ENCODE data around the gene BACH2.
"Not testable (repeated sequence)": the region's sequence is repeated elsewhere in the genome, so short reads cannot be mapped to it uniquely, and the experiment has no call there.

Gene BACH2

GRCh38 chr6:90088009-90088408, 208.6 kb downstream of the BACH2 start:
- no peak for DNase-seq

GRCh38 chr6:90087106-90087833, 209.4 kb downstream of the BACH2 start:
- no peak for DNase-seq

DNA sequence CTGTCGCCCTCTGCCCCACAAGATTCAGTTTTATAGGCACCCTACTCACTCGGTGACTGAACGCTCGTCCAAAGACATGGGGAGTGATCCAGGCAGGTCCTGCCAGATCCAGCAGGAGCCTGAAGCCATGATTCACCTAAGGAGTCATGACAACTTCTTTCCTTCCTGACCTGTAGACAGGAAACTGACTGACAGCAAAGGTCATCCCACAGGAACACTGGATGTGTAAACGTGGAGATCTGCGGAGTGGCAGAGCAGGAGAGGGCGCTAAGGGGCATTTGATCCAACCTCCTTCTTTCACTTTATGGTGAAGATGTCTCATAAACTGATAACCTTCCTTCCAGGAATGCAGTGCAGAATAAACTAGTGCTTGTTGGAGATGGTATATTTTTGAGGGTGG, 210.1 kb downstream of the BACH2 start:
- DNase-seq, result no peak

GRCh38 chr6:90083891-90084290, 212.8 kb downstream of the BACH2 start:
- no peak for DNase-seq

DNA sequence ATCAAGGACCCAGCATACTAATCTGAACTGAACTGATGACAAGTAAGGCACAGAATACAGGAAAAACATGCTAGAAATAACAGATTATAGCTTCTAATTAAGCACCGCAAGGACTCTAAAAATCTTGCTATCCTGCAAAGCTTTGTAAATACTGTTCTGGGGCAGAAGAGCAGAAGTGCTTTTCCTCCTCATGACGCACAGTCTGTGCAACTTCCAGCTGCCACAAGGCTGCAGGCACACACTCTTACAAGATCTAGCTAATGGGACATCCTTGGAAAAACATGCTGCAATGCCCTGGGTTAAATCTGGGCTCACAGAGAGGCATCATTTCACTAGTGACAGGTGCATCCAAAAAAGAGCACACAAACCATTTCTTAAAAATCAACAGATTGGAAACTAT, 213.8 kb downstream of the BACH2 start:
- DNase-seq, result no peak

GRCh38 chr6:90080876-90081481, 215.7 kb downstream of the BACH2 start:
- no peak for DNase-seq

- DNase-seq, result no peak
Measured at GRCh38 chr6:90079560-90080490, 216.8 kb downstream of the BACH2 start.

GRCh38 chr6:90078513-90079289, 217.9 kb downstream of the BACH2 start:
- no peak for DNase-seq

GRCh38 chr6:90076511-90077415, 219.9 kb downstream of the BACH2 start:
- no peak for DNase-seq

DNA sequence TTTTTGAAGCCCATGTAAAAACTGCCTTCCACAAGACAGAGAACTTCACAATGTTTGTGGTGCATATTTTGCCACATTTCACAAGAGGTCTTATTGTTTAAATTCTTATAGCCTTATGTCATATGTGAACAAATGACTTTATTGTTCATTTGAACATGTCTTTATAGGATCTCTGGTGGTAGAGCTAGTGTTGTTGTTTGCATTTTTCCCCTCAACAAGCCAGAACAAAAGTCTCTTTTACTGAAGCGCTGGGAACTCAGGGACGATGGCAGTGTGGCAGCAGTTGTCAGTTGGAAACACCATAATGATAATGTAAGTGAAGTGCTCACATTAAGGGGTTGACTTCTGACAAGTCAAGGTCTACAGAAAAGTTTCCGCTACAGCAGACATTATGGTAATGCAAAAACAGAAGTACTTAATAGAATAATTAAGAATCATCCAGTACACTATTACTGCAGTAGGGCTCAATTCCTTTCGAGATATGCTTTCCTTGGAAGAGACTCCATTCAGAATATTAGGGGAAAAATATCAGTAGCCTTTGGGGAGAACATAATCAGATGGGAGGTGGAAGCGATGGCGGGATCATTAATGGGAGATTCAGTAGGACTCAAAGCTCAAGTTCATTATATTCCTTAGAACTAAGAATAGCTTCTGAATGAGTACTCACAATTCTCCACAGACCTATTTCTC, 222.3 kb downstream of the BACH2 start:
- no peak for DNase-seq

DNA sequence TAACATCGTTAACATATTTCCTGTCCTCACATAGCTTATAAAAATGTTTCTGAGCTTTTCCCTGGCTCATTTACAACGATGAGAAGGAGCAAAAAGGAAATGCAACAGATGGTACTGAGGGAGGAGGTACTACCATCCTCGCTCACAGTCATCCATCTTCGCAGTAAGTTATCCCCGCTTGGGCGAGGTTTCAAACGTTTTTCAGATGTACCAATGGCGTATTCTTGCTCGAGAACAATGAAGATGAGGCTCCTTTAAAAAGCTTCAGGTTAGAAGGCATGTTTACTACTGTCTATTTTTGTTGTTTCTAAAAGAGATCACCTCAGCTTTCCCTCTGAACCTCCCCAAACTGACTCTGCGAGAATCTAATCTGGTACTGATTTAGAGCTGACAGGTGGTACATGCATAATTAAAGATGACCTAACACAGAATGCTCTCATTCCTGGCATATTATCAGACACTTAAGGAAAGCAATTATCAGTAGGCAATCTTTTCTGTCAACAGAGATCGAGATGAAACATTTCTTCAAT, 223.6 kb downstream of the BACH2 start:
- no peak for DNase-seq

DNA sequence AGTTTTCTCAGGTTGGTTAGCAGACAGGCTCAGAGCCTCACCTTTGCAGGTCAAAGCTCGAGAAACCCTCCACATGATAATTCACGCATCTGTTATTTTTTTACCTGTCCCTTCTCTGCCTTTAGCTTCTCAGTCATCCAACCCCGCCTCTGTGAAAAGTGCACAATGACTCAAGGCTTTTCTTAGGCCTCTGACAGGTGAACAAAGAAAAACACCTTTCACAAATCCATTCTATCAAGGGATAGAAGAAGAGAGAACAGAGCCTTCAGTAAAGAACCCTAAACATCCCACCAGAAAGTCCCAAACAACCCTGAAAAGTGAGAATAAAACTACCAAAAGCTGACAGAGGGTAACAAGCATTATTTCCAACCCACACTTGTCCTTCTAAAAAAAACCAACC, 224.1 kb downstream of the BACH2 start:
- no peak for DNase-seq

DNA sequence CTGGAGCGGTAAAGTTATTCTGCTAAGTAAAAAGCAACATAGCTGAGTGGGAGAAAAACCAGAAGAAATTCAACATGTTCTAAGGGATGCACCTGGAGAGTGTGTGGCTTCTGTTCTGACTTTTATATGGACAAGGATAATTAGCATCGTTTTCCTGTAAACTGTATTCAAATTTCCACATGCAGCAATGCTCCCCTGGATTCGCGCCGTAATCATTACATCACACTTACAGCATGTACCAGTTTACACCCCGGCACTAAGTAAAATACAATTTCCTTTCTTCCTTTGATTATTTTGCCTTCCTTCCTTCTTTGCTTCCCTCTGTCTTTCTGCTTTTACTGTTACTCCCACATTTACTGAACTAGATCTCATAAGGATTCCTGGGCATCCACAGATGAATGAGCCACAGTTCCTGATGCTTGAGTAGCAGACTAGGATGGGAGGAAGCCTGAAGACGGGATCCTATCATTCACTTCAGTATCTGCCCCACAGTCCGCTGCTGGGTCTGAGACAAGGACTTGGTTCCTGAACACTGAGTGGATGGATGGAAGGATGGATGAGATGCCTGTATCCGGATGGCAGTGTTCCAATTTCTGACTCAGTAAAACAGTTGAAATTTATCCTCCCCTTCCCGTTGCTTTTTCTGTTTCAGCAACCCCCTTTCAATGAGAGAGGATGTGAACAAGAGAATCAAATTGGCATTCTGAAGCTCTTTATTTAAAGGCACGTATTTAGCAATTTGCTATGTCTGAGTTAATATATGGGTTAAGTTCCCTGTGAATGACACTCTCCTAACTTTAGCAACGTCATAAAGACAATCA, 227.7 kb downstream of the BACH2 start:
- no peak for DNase-seq

DNA sequence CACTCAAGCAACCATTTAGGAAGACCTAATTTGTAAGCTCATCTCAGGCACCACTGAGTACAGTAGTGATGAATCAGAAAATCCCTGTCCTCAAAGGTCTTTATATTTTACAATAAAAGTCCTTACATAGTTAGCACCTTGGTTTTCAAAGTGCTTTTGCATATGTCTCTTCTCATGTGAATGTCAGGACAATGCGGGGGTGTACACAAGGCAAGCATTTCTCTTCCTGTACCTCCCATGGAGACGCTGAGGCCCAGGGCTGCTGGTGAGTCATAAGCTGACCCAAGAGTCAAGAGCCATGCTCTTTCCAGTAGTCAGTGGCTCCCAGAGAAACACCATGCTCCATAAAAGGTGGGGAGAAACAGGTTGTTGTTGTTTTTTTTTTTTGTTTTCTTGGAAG, 228.4 kb downstream of the BACH2 start:
- DNase-seq, result no peak

- DNase-seq, result no peak
Measured at GRCh38 chr6:90066697-90067096, 229.9 kb downstream of the BACH2 start.

DNA sequence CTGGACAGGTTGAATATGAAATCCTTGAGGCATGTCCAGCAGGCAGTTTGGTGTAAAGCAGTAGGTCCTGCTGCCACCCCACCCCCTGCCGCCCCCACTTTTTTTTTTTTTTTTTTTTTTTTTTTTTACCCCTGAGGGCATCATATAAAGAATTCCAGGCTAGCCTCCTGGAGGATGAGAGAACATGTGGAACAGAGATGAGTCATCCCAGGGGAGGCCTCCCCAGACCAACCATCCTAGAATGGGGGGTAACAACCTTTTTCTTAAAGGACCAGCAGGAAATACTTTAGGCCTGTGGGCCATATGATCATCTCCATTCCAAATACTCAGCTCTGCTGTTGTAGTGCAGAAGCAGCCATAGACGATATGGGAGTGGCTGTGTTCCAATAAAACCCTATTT, 231.5 kb downstream of the BACH2 start:
- no peak for DNase-seq

- DNase-seq, result no peak
Measured at GRCh38 chr6:90062667-90063066, 234.0 kb downstream of the BACH2 start.

- DNase-seq, result no peak
Measured at GRCh38 chr6:90062051-90062450, 234.6 kb downstream of the BACH2 start.

DNA sequence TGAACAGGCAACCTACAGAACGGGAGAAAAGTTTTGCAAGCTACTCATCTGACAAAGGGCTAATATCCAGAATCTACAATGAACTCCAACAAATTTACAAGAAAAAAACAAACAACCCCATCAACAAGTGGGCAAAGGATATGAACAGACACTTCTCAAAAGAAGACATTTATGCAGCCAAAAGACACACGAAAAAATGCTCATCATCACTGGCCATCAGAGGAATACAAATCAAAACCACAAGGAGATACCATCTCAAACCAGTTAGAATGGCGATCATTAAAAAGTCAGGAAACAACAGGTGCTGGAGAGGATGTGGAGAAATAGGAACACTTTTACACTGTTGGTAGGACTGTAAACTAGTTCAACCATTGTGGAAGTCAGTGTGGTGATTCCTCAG, 237.5 kb downstream of the BACH2 start:
- DNase-seq, result not testable (repeated sequence)

DNA sequence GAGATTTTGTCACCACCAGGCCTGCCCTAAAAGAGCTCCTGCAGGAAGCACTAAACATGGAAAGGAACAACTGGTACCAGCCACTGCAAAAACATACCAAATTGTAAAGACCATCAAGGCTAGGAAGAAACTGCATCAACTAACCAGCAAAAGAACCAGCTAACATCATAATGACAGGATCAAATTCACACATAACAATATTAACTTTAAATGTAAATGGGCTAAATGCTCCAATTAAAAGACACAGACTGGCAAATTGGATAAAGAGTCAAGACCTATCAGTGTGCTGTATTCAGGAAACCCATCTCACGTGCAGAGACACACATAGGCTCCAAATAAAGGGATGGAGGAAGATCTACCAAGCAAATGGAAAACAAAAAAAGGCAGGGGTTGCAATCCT, 240.7 kb downstream of the BACH2 start:
- not testable (repeated sequence) for DNase-seq

Measured in SIG-M5 (cell line).